ENCODE results near the gene CARNS1.

DNA sequence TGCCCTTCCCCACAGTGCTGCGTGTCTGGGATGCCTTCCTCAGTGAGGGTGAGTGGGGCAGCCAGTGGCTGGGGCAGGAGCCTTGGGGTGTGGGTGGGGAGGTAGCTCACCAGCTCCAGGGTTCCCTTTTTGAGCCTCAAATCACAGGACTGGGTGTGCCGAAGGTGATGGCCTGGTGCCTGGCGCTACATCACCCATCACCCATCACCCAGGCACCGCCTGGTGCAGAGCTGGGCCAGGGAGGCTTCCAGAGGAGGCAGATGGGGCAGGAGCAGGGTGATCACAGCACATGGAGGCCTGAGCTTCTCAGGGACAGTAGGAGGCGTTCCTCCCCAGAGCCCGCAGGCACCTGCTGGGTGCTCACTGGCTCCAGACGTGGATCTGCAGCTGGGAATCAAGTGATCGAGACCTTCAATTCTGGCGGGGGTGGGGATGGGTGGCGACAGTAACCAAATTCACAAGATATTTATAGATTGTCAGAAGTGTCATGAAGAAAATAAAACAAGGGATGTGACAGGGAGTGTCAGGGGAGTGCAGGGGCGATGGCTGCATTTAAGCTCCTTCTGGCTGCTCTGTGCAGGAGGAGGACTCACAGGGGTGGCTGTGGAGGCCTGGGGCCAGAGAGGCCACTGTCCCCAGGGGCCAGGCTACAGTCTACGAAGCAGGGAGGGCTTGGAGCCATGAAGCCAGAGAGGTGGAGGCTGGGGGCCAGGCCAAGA, 8.3 kb upstream of the CARNS1 start:
- TF ChIP-seq OSR1 (CRISPR knock-in tag; IDR thresholded peaks at IDR 0.05): no peak
- no peak for TF ChIP-seq ESRRG (CRISPR knock-in tag; IDR thresholded peaks at IDR 0.05)
- TF ChIP-seq, protein P1, sequence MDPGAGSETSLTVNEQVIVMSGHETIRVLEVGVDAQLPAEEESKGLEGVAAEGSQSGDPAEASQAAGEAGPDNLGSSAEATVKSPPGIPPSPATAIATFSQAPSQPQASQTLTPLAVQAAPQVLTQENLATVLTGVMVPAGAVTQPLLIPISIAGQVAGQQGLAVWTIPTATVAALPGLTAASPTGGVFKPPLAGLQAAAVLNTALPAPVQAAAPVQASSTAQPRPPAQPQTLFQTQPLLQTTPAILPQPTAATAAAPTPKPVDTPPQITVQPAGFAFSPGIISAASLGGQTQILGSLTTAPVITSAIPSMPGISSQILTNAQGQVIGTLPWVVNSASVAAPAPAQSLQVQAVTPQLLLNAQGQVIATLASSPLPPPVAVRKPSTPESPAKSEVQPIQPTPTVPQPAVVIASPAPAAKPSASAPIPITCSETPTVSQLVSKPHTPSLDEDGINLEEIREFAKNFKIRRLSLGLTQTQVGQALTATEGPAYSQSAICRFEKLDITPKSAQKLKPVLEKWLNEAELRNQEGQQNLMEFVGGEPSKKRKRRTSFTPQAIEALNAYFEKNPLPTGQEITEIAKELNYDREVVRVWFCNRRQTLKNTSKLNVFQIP (CRISPR knock-in tag; IDR thresholded peaks at IDR 0.05; ENCODE audit: borderline replicate concordance, low read depth): no peak
- no peak for TF ChIP-seq RARB (CRISPR knock-in tag; IDR thresholded peaks at IDR 0.05)
- TF ChIP-seq, protein P2, sequence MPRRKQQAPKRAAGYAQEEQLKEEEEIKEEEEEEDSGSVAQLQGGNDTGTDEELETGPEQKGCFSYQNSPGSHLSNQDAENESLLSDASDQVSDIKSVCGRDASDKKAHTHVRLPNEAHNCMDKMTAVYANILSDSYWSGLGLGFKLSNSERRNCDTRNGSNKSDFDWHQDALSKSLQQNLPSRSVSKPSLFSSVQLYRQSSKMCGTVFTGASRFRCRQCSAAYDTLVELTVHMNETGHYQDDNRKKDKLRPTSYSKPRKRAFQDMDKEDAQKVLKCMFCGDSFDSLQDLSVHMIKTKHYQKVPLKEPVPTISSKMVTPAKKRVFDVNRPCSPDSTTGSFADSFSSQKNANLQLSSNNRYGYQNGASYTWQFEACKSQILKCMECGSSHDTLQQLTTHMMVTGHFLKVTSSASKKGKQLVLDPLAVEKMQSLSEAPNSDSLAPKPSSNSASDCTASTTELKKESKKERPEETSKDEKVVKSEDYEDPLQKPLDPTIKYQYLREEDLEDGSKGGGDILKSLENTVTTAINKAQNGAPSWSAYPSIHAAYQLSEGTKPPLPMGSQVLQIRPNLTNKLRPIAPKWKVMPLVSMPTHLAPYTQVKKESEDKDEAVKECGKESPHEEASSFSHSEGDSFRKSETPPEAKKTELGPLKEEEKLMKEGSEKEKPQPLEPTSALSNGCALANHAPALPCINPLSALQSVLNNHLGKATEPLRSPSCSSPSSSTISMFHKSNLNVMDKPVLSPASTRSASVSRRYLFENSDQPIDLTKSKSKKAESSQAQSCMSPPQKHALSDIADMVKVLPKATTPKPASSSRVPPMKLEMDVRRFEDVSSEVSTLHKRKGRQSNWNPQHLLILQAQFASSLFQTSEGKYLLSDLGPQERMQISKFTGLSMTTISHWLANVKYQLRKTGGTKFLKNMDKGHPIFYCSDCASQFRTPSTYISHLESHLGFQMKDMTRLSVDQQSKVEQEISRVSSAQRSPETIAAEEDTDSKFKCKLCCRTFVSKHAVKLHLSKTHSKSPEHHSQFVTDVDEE (CRISPR knock-in tag; IDR thresholded peaks at IDR 0.05): no peak
- no peak for TF ChIP-seq ZFP3 (CRISPR knock-in tag; IDR thresholded peaks at IDR 0.05)

Data from SK-N-SH treated with all-trans-retinoic acid at 6 μM for 48 hours (cell line).